HCT116 (cell line): ENCODE results near the gene POLR2H. TPM values are rescaled to one million over a fixed set of nuclear protein-coding genes. Genes with fewer than 3 reads are reported as not detected.

Source experiments
- ATAC-seq: fragments of 200-7000 bp; cut with Tn5 transposase; 2 replicates; pipeline ENCODE4 v1.9.1; 2020; ENCODE audit warnings: mild to moderate bottlenecking, moderate library complexity
- BruUV-seq: library from RNA; stranded (reverse); fragments of 400-500 nt; replicated peaks from 2 replicates; lab custom pipeline; 2021; lab: Mats Ljungman, UMichigan
- CTCF ChIA-PET: fragments of 300-600 bp; sonication (Branson Sonifier 250); formaldehyde crosslinking; loops from one replicate; lab custom pipeline; 2021; ENCODE audit warnings: antibody characterized with exemption; lab: Charles Lee
- POLR2A ChIA-PET: fragments of 300-600, 350-600 bp; sonication (Branson Sonifier 250); formaldehyde crosslinking; loops from one replicate; lab custom pipeline; 2021; ENCODE audit warnings: antibody characterized with exemption; lab: Charles Lee
- RAD21 ChIA-PET, 2 experiments: fragments of 300-600 bp; sonication (Branson Sonifier 250); formaldehyde crosslinking; loops; one replicate each; lab custom pipeline; 2023; ENCODE audit warnings: low total read pairs in 2 of 2; ENCODE audit not compliant: uncharacterized antibody in 2 of 2, unreplicated experiment in 2 of 2, low non-redundant PET in 1 of 2; lab: Charles Lee
- DNase-seq: peaks from one replicate; pipeline ENCODE4 v3.0.0-alpha.2; 2010; ENCODE audit warnings: low read depth, low spot score
- H2AFZ ChIP-seq: fragments of 200-600 bp; shearing (Covaris generic), sonication (generic); 2 replicates; pipeline ENCODE4 v1.6.1; 2017; ENCODE audit warnings: low read depth, mixed run types, mixed read lengths, antibody characterized with exemption, low read length; ENCODE audit not compliant: poor library complexity, severe bottlenecking
- H3K27ac ChIP-seq: 2 replicates; pipeline ENCODE4 v1.5.1; 2012; ENCODE audit warnings: low read depth, low read length
- H3K27me3 ChIP-seq: fragments of 200-600 bp; sonication (generic); 2 replicates; pipeline ENCODE4 v1.6.1; 2016; ENCODE audit warnings: mixed run types, low read length, mixed read lengths; ENCODE audit not compliant: insufficient read depth
- H3K36me3 ChIP-seq, 2 experiments: fragments of 200-500 bp in 1 of 2; fragments of 200-600 bp in 1 of 2; sonication (Bioruptor generic) in 1 of 2; sonication (generic) in 1 of 2; 2 replicates each; pipeline versions ENCODE4 v1.5.1 to v1.6.1; 2014 to 2016; ENCODE audit warnings: low read length in 2 of 2, inconsistent platforms in 1 of 2, mixed read lengths in 1 of 2, mixed run types in 1 of 2; ENCODE audit not compliant: insufficient read depth in 2 of 2, control insufficient read depth in 1 of 2
- H3K4me1 ChIP-seq, 2 experiments: fragments of 200-600 bp in 1 of 2; sonication (generic) in 1 of 2; 2 replicates each; pipeline versions ENCODE4 v1.5.1 to v1.6.1; 2012 to 2017; ENCODE audit warnings: low read length in 2 of 2, inconsistent platforms in 1 of 2, mild to moderate bottlenecking in 1 of 2, mixed read lengths in 1 of 2, mixed run types in 1 of 2, moderate library complexity in 1 of 2; ENCODE audit not compliant: insufficient read depth in 2 of 2, control insufficient read depth in 1 of 2
- H3K4me2 ChIP-seq: fragments of 200-600 bp; sonication (generic); 2 replicates; pipeline ENCODE4 v1.6.1; 2017; ENCODE audit warnings: mixed run types, low read length, mixed read lengths
- H3K4me3 ChIP-seq, 2 experiments: fragments of 200-600 bp in 1 of 2; sonication (generic) in 1 of 2; replicated peaks in 1 of 2; 2 replicates each; pipeline ENCODE4 v1.5.1; 2011 to 2016; ENCODE audit warnings: low read length in 2 of 2, control low read depth in 1 of 2, low read depth in 1 of 2, mild to moderate bottlenecking in 1 of 2, mixed read lengths in 1 of 2, mixed run types in 1 of 2
- H3K79me2 ChIP-seq: fragments of 200-600 bp; sonication (generic); 2 replicates; pipeline ENCODE4 v1.6.1; 2017; ENCODE audit warnings: mild to moderate bottlenecking, mixed run types, low read length, moderate library complexity, mixed read lengths; ENCODE audit not compliant: insufficient read depth
- H3K9ac ChIP-seq: fragments of 200-600 bp; sonication (generic); 2 replicates; pipeline ENCODE4 v1.6.1; 2016; ENCODE audit warnings: low read length, mixed read lengths
- H3K9me2 ChIP-seq: fragments of 200-600 bp; sonication (generic), shearing (Covaris generic); 2 replicates; pipeline ENCODE4 v1.6.1; 2017; ENCODE audit warnings: mixed run types, mild to moderate bottlenecking, moderate library complexity; ENCODE audit not compliant: insufficient read depth
- H3K9me3 ChIP-seq, 2 experiments: fragments of 200-500 bp in 1 of 2; fragments of 200-600 bp in 1 of 2; sonication (Bioruptor generic) in 1 of 2; sonication (generic) in 1 of 2; 2 replicates each; pipeline ENCODE4 v1.6.1; 2014 to 2017; ENCODE audit warnings: low read length in 2 of 2, mixed read lengths in 2 of 2, inconsistent platforms in 1 of 2, low read depth in 1 of 2, mild to moderate bottlenecking in 1 of 2, mixed run types in 1 of 2, moderate library complexity in 1 of 2; ENCODE audit not compliant: control insufficient read depth in 1 of 2, insufficient read depth in 1 of 2
- H4K20me1 ChIP-seq: fragments of 200-600 bp; sonication (generic), shearing (Covaris generic); 2 replicates; pipeline ENCODE4 v1.6.1; 2017; ENCODE audit warnings: mixed run types, mild to moderate bottlenecking, moderate library complexity; ENCODE audit not compliant: insufficient read depth
- EZH2phosphoT487 ChIP-seq: fragments of 200-600 bp; IDR thresholded peaks from 2 replicates; pipeline ENCODE4 v1.6.1; 2018; ENCODE audit warnings: antibody characterized with exemption, borderline replicate concordance
- FOSL1 ChIP-seq: IDR thresholded peaks from 2 replicates; pipeline ENCODE4 v1.6.1; 2012; ENCODE audit warnings: low read depth
- MAX ChIP-seq: IDR thresholded peaks from 2 replicates; pipeline ENCODE4 v1.6.1; 2012
- POLR2A ChIP-seq: IDR thresholded peaks from 2 replicates; pipeline ENCODE4 v1.7.0; 2011; ENCODE audit warnings: borderline replicate concordance; ENCODE audit not compliant: insufficient read depth, insufficient read length; ENCODE audit errors: extremely low read depth
- POLR2AphosphoS5 ChIP-seq: IDR thresholded peaks from 2 replicates; pipeline ENCODE4 v1.6.1; 2011; ENCODE audit warnings: mild to moderate bottlenecking, low read depth, low read length, moderate library complexity
- REST ChIP-seq: IDR thresholded peaks from 2 replicates; pipeline ENCODE4 v1.6.1; 2012; ENCODE audit warnings: low read depth
- SRF ChIP-seq: IDR thresholded peaks from 2 replicates; pipeline ENCODE4 v1.6.1; 2012; ENCODE audit warnings: low read depth
- ZBTB33 ChIP-seq: IDR thresholded peaks from 2 replicates; pipeline ENCODE4 v1.6.1; 2011; ENCODE audit warnings: mild to moderate bottlenecking, low read length, moderate library complexity; ENCODE audit not compliant: insufficient replicate concordance; ENCODE audit errors: extremely low read depth
- ZFX ChIP-seq: fragments of 450-650 bp; IDR thresholded peaks from 2 replicates; pipeline ENCODE4 v1.6.1; 2017
- ZNF274 ChIP-seq: fragments of 200-500 bp; sonication (Bioruptor generic); IDR thresholded peaks from 2 replicates; pipeline ENCODE4 v1.6.1; 2014; ENCODE audit warnings: mild to moderate bottlenecking, low read depth, low read length, inconsistent platforms
- intact Hi-C: fragments of 100-400 bp; cut with micrococcal nuclease; formaldehyde crosslinking; loops from 2 replicates; pipeline ENCODE4 v1.10.0; 2022
- total RNA-seq: library from RNA; stranded (reverse); gene quantifications from one replicate; pipeline ENCODE4 v1.2.1, GENCODE V29; 2021; ENCODE audit not compliant: unreplicated experiment

Gene POLR2H
- total RNA-seq, 1 experiment from 2014 or later = 156 TPM

GRCh38 chr3:184409331-184409926 lies 47.9 kb downstream of the POLR2H start:
- Histone ChIP-seq H3K27ac (no peak overlapping the region), H3K27me3 (no peaks in the 10 kb centered on the region), H3K9ac (no peak overlapping the region), H2AFZ (no peak overlapping the region), H3K4me3 (no peak overlapping the region), H3K9me3 (no peaks in the 10 kb centered on the region), H4K20me1 (no peaks in the 10 kb centered on the region), H3K4me1 (peaks cover 0 to 7% of the 10 kb centered on the region in 2 experiments; a peak in 2 of 4 replicates), H3K36me3 (no peaks in the 10 kb centered on the region), H3K79me2 (no peaks in the 10 kb centered on the region), H3K4me2 (no peak overlapping the region), H3K9me2 (no peaks in the 10 kb centered on the region)
- no peak for ATAC-seq
- RAD21 ChIA-PET = no interaction called here
- POLR2A ChIA-PET = no interaction called here
- CTCF ChIA-PET = interaction anchor here (1.2 kb wide), 1 partner anchor 9 kb away, joined by 3 read pairs; no protein-coding TSS in a partner anchor
- no peak for DNase-seq
- intact Hi-C loops = no loop called here
- BruUV-seq = no TSS peak
- TF ChIP-seq POLR2AphosphoS5 (no peak), ZFX (no peak), ZNF274 (no peak), MAX (no peak), SRF (no peak), REST (no peak), EZH2phosphoT487 (no peak), ZBTB33 (no peak), POLR2A (no peak), FOSL1 (no peak)
